ENCODE data around the gene CDH4. TPM values are rescaled to one million over a fixed set of nuclear protein-coding genes. Genes with fewer than 3 reads are reported as not detected.

The CDH4 gene
- polyA plus RNA-seq, 4 donors: 1.1 to 8.1 (median 6.9) TPM

GRCh38 chr20:61784801-61785566 is 532.9 kb downstream of the CDH4 start:
- DNase-seq (ENCODE audit: low read depth in 4 of 4, low spot score in 3 of 4): no peak

GRCh38 chr20:61785567-61785816 is 533.4 kb downstream of the CDH4 start:
- no peak for DNase-seq (ENCODE audit: low read depth in 4 of 4, low spot score in 3 of 4)

GRCh38 chr20:61786230-61786629 is 534.2 kb downstream of the CDH4 start:
- no peak for DNase-seq (ENCODE audit: low read depth in 4 of 4, low spot score in 3 of 4)

GRCh38 chr20:61788343-61788742 is 536.3 kb downstream of the CDH4 start:
- DNase-seq (ENCODE audit: low read depth in 4 of 4, low spot score in 3 of 4): no peak

- DNase-seq (ENCODE audit: low read depth in 4 of 4, low spot score in 3 of 4): no peak
These were observed 537.3 kb downstream of the CDH4 start for GRCh38 chr20:61789329-61789728.

- no peak for DNase-seq (ENCODE audit: low read depth in 4 of 4, low spot score in 3 of 4)
These were observed 538.2 kb downstream of the CDH4 start for GRCh38 chr20:61790116-61790827.

GRCh38 chr20:61791995-61792394 is 539.9 kb downstream of the CDH4 start:
- DNase-seq (ENCODE audit: low read depth in 4 of 4, low spot score in 3 of 4): no peak

- DNase-seq (ENCODE audit: low read depth in 4 of 4, low spot score in 3 of 4): no peak
These were observed 543.9 kb downstream of the CDH4 start for GRCh38 chr20:61795669-61796630.

GRCh38 chr20:61796738-61797137 is 544.7 kb downstream of the CDH4 start:
- no peak for DNase-seq (ENCODE audit: low read depth in 4 of 4, low spot score in 3 of 4)

- no peak for DNase-seq (ENCODE audit: low read depth in 4 of 4, low spot score in 3 of 4)
These were observed 545.1 kb downstream of the CDH4 start for GRCh38 chr20:61797200-61797599.

- DNase-seq (ENCODE audit: low read depth in 4 of 4, low spot score in 3 of 4): no peak
These were observed 545.9 kb downstream of the CDH4 start for GRCh38 chr20:61797971-61798411.

- no peak for DNase-seq (ENCODE audit: low read depth in 4 of 4, low spot score in 3 of 4)
These were observed 546.6 kb downstream of the CDH4 start for GRCh38 chr20:61798632-61799031.

GRCh38 chr20:61799394-61799923 is 547.4 kb downstream of the CDH4 start:
- DNase-seq (ENCODE audit: low read depth in 4 of 4, low spot score in 3 of 4): no peak

GRCh38 chr20:61799928-61800327 is 547.9 kb downstream of the CDH4 start:
- no peak for DNase-seq (ENCODE audit: low read depth in 4 of 4, low spot score in 3 of 4)

GRCh38 chr20:61800359-61801064 is 548.5 kb downstream of the CDH4 start:
- no peak for DNase-seq (ENCODE audit: low read depth in 4 of 4, low spot score in 3 of 4)

- no peak for DNase-seq (ENCODE audit: low read depth in 4 of 4, low spot score in 3 of 4)
These were observed 549.0 kb downstream of the CDH4 start for GRCh38 chr20:61801065-61801360.

GRCh38 chr20:61801428-61801827 is 549.4 kb downstream of the CDH4 start:
- DNase-seq (ENCODE audit: low read depth in 4 of 4, low spot score in 3 of 4): no peak

- DNase-seq (ENCODE audit: low read depth in 4 of 4, low spot score in 3 of 4): no peak
These were observed 549.9 kb downstream of the CDH4 start for GRCh38 chr20:61801857-61802442.

GRCh38 chr20:61802721-61803311 is 550.8 kb downstream of the CDH4 start:
- no peak for DNase-seq (ENCODE audit: low read depth in 4 of 4, low spot score in 3 of 4)

- DNase-seq (ENCODE audit: low read depth in 4 of 4, low spot score in 3 of 4): no peak
These were observed 551.4 kb downstream of the CDH4 start for GRCh38 chr20:61803416-61803914.
